HCT116 (cell line): ENCODE data around the gene IQGAP2. TPM values are rescaled to one million over a fixed set of nuclear protein-coding genes. Genes with fewer than 3 reads are reported as not detected.

ENCODE experiments used
- ATAC-seq: fragments of 200-7000 bp; cut with Tn5 transposase; 2 replicates; pipeline ENCODE4 v1.9.1; 2020; ENCODE audit warnings: mild to moderate bottlenecking, moderate library complexity
- BruUV-seq: library from RNA; stranded (reverse); fragments of 400-500 nt; replicated peaks from 2 replicates; lab custom pipeline; 2021; lab: Mats Ljungman, UMichigan
- CTCF ChIA-PET: fragments of 300-600 bp; sonication (Branson Sonifier 250); formaldehyde crosslinking; loops from one replicate; lab custom pipeline; 2021; ENCODE audit warnings: antibody characterized with exemption; lab: Charles Lee
- POLR2A ChIA-PET: fragments of 300-600, 350-600 bp; sonication (Branson Sonifier 250); formaldehyde crosslinking; loops from one replicate; lab custom pipeline; 2021; ENCODE audit warnings: antibody characterized with exemption; lab: Charles Lee
- RAD21 ChIA-PET, 2 experiments: fragments of 300-600 bp; sonication (Branson Sonifier 250); formaldehyde crosslinking; loops; one replicate each; lab custom pipeline; 2023; ENCODE audit warnings: low total read pairs in 2 of 2; ENCODE audit not compliant: uncharacterized antibody in 2 of 2, unreplicated experiment in 2 of 2, low non-redundant PET in 1 of 2; lab: Charles Lee
- DNase-seq: peaks from one replicate; pipeline ENCODE4 v3.0.0-alpha.2; 2010; ENCODE audit warnings: low read depth, low spot score
- H2AFZ ChIP-seq: fragments of 200-600 bp; shearing (Covaris generic), sonication (generic); 2 replicates; pipeline ENCODE4 v1.6.1; 2017; ENCODE audit warnings: low read depth, mixed run types, mixed read lengths, antibody characterized with exemption, low read length; ENCODE audit not compliant: poor library complexity, severe bottlenecking
- H3K27ac ChIP-seq: 2 replicates; pipeline ENCODE4 v1.5.1; 2012; ENCODE audit warnings: low read depth, low read length
- H3K27me3 ChIP-seq: fragments of 200-600 bp; sonication (generic); 2 replicates; pipeline ENCODE4 v1.6.1; 2016; ENCODE audit warnings: mixed run types, low read length, mixed read lengths; ENCODE audit not compliant: insufficient read depth
- H3K36me3 ChIP-seq, 2 experiments: fragments of 200-500 bp in 1 of 2; fragments of 200-600 bp in 1 of 2; sonication (Bioruptor generic) in 1 of 2; sonication (generic) in 1 of 2; 2 replicates each; pipeline versions ENCODE4 v1.5.1 to v1.6.1; 2014 to 2016; ENCODE audit warnings: low read length in 2 of 2, inconsistent platforms in 1 of 2, mixed read lengths in 1 of 2, mixed run types in 1 of 2; ENCODE audit not compliant: insufficient read depth in 2 of 2, control insufficient read depth in 1 of 2
- H3K4me1 ChIP-seq, 2 experiments: fragments of 200-600 bp in 1 of 2; sonication (generic) in 1 of 2; 2 replicates each; pipeline versions ENCODE4 v1.5.1 to v1.6.1; 2012 to 2017; ENCODE audit warnings: low read length in 2 of 2, inconsistent platforms in 1 of 2, mild to moderate bottlenecking in 1 of 2, mixed read lengths in 1 of 2, mixed run types in 1 of 2, moderate library complexity in 1 of 2; ENCODE audit not compliant: insufficient read depth in 2 of 2, control insufficient read depth in 1 of 2
- H3K4me2 ChIP-seq: fragments of 200-600 bp; sonication (generic); 2 replicates; pipeline ENCODE4 v1.6.1; 2017; ENCODE audit warnings: mixed run types, low read length, mixed read lengths
- H3K4me3 ChIP-seq, 2 experiments: fragments of 200-600 bp in 1 of 2; sonication (generic) in 1 of 2; replicated peaks in 1 of 2; 2 replicates each; pipeline ENCODE4 v1.5.1; 2011 to 2016; ENCODE audit warnings: low read length in 2 of 2, control low read depth in 1 of 2, low read depth in 1 of 2, mild to moderate bottlenecking in 1 of 2, mixed read lengths in 1 of 2, mixed run types in 1 of 2
- H3K79me2 ChIP-seq: fragments of 200-600 bp; sonication (generic); 2 replicates; pipeline ENCODE4 v1.6.1; 2017; ENCODE audit warnings: mild to moderate bottlenecking, mixed run types, low read length, moderate library complexity, mixed read lengths; ENCODE audit not compliant: insufficient read depth
- H3K9ac ChIP-seq: fragments of 200-600 bp; sonication (generic); 2 replicates; pipeline ENCODE4 v1.6.1; 2016; ENCODE audit warnings: low read length, mixed read lengths
- H3K9me2 ChIP-seq: fragments of 200-600 bp; sonication (generic), shearing (Covaris generic); 2 replicates; pipeline ENCODE4 v1.6.1; 2017; ENCODE audit warnings: mixed run types, mild to moderate bottlenecking, moderate library complexity; ENCODE audit not compliant: insufficient read depth
- H3K9me3 ChIP-seq, 2 experiments: fragments of 200-500 bp in 1 of 2; fragments of 200-600 bp in 1 of 2; sonication (Bioruptor generic) in 1 of 2; sonication (generic) in 1 of 2; 2 replicates each; pipeline ENCODE4 v1.6.1; 2014 to 2017; ENCODE audit warnings: low read length in 2 of 2, mixed read lengths in 2 of 2, inconsistent platforms in 1 of 2, low read depth in 1 of 2, mild to moderate bottlenecking in 1 of 2, mixed run types in 1 of 2, moderate library complexity in 1 of 2; ENCODE audit not compliant: control insufficient read depth in 1 of 2, insufficient read depth in 1 of 2
- H4K20me1 ChIP-seq: fragments of 200-600 bp; sonication (generic), shearing (Covaris generic); 2 replicates; pipeline ENCODE4 v1.6.1; 2017; ENCODE audit warnings: mixed run types, mild to moderate bottlenecking, moderate library complexity; ENCODE audit not compliant: insufficient read depth
- CBX3 ChIP-seq: IDR thresholded peaks from 2 replicates; pipeline ENCODE4 v1.6.1; 2012; ENCODE audit warnings: low read depth
- CEBPB ChIP-seq: IDR thresholded peaks from 2 replicates; pipeline ENCODE4 v1.6.1; 2012; ENCODE audit warnings: low read depth
- EGR1 ChIP-seq: IDR thresholded peaks from 2 replicates; pipeline ENCODE4 v1.6.1; 2012; ENCODE audit warnings: low read depth
- ELF1 ChIP-seq: IDR thresholded peaks from 2 replicates; pipeline ENCODE4 v1.6.1; 2012; ENCODE audit warnings: low read depth, borderline replicate concordance
- EZH2 ChIP-seq: fragments of 200-600 bp; sonication (generic); IDR thresholded peaks from 2 replicates; pipeline ENCODE4 v1.6.1; 2017; ENCODE audit warnings: antibody characterized with exemption, mixed run types
- FOSL1 ChIP-seq: IDR thresholded peaks from 2 replicates; pipeline ENCODE4 v1.6.1; 2012; ENCODE audit warnings: low read depth
- JUND ChIP-seq: IDR thresholded peaks from 2 replicates; pipeline ENCODE4 v1.6.1; 2012
- POLR2A ChIP-seq: IDR thresholded peaks from 2 replicates; pipeline ENCODE4 v1.7.0; 2011; ENCODE audit warnings: borderline replicate concordance; ENCODE audit not compliant: insufficient read depth, insufficient read length; ENCODE audit errors: extremely low read depth
- REST ChIP-seq: IDR thresholded peaks from 2 replicates; pipeline ENCODE4 v1.6.1; 2012; ENCODE audit warnings: low read depth
- SIN3A ChIP-seq: IDR thresholded peaks from 2 replicates; pipeline ENCODE4 v1.6.1; 2012; ENCODE audit warnings: low read depth
- SRF ChIP-seq: IDR thresholded peaks from 2 replicates; pipeline ENCODE4 v1.6.1; 2012; ENCODE audit warnings: low read depth
- TCF7L2 ChIP-seq: IDR thresholded peaks from 2 replicates; pipeline ENCODE4 v1.7.0; 2011; ENCODE audit warnings: borderline replicate concordance, inconsistent platforms; ENCODE audit not compliant: insufficient read depth, insufficient read length; ENCODE audit errors: extremely low read depth
- YY1 ChIP-seq: IDR thresholded peaks from 2 replicates; pipeline ENCODE4 v1.6.1; 2011; ENCODE audit warnings: low read length, low read depth, moderate library complexity, mild to moderate bottlenecking; ENCODE audit not compliant: insufficient replicate concordance; ENCODE audit errors: extremely low read depth
- ZBTB33 ChIP-seq: IDR thresholded peaks from 2 replicates; pipeline ENCODE4 v1.6.1; 2011; ENCODE audit warnings: mild to moderate bottlenecking, low read length, moderate library complexity; ENCODE audit not compliant: insufficient replicate concordance; ENCODE audit errors: extremely low read depth
- ZFX ChIP-seq: fragments of 450-650 bp; IDR thresholded peaks from 2 replicates; pipeline ENCODE4 v1.6.1; 2017
- ZNF274 ChIP-seq: fragments of 200-500 bp; sonication (Bioruptor generic); IDR thresholded peaks from 2 replicates; pipeline ENCODE4 v1.6.1; 2014; ENCODE audit warnings: mild to moderate bottlenecking, low read depth, low read length, inconsistent platforms
- intact Hi-C: fragments of 100-400 bp; cut with micrococcal nuclease; formaldehyde crosslinking; loops from 2 replicates; pipeline ENCODE4 v1.10.0; 2022
- total RNA-seq: library from RNA; stranded (reverse); gene quantifications from one replicate; pipeline ENCODE4 v1.2.1, GENCODE V29; 2021; ENCODE audit not compliant: unreplicated experiment

IQGAP2 gene
- total RNA-seq, 1 experiment from 2014 or later, result 2.0 TPM

- TF ChIP-seq REST, result no peak
- TF ChIP-seq ZFX, result no peak
- TF ChIP-seq JUND, result no peak
- TF ChIP-seq YY1, result no peak
- TF ChIP-seq ELF1, result no peak
- no peak for TF ChIP-seq ZNF274
- no peak for TF ChIP-seq EZH2
Measured at GRCh38 chr5:76460104-76460503, 57.0 kb downstream of the IQGAP2 start (continued).

- ChIA-PET RAD21 (no interaction called here), POLR2A (no interaction called here), CTCF (no interaction called here)
- Histone ChIP-seq H3K27ac (no peak overlapping the region), H3K4me3 (no peak overlapping the region), H3K9me3 (no peaks in the 10 kb centered on the region), H3K27me3 (0 out of 2 replicates have a peak, but pooled peaks cover 5% of the 10 kb centered on the region), H4K20me1 (no peaks in the 10 kb centered on the region), H2AFZ (no peak overlapping the region), H3K4me2 (no peak overlapping the region), H3K9ac (no peak overlapping the region), H3K9me2 (no peaks in the 10 kb centered on the region), H3K36me3 (no peaks in the 10 kb centered on the region), H3K79me2 (no peaks in the 10 kb centered on the region), H3K4me1 (no peaks in the 10 kb centered on the region)
- intact Hi-C loops, result no loop called here
- TF ChIP-seq TCF7L2, result no peak
- no peak for TF ChIP-seq CBX3
- TF ChIP-seq REST, result no peak
- no peak for TF ChIP-seq ZFX
- TF ChIP-seq SIN3A, result no peak
- TF ChIP-seq YY1, result no peak
- no peak for TF ChIP-seq POLR2A
- TF ChIP-seq FOSL1, result no peak
- TF ChIP-seq ZBTB33, result no peak
- no peak for TF ChIP-seq SRF
- no peak for TF ChIP-seq ZNF274
- TF ChIP-seq CEBPB, result no peak
- no peak for TF ChIP-seq EGR1
- ATAC-seq, result no peak
- no TSS peak for BruUV-seq
- no peak for DNase-seq
Measured at GRCh38 chr5:76462097-76462667, 59.1 kb downstream of the IQGAP2 start.
